IPS DF 6.9 (cell line): ENCODE measurements around the gene C11orf21.

Experiments used
- DNase-seq: peaks from one replicate; pipeline ENCODE4 v3.0.0-alpha.2; 2013; ENCODE audit warnings: low read depth, low spot score
- H3K27ac ChIP-seq: one replicate; pipeline ENCODE4 v1.5.1; 2013; ENCODE audit warnings: low read length, control low read depth
- H3K27me3 ChIP-seq: 2 replicates; pipeline ENCODE4 v1.6.1; 2013; ENCODE audit warnings: mild to moderate bottlenecking, low read length; ENCODE audit not compliant: control insufficient read depth, insufficient read depth
- H3K36me3 ChIP-seq: 2 replicates; pipeline ENCODE4 v1.6.1; 2013; ENCODE audit warnings: low read length; ENCODE audit not compliant: control insufficient read depth, insufficient read depth
- H3K4me1 ChIP-seq: 2 replicates; pipeline ENCODE4 v1.6.1; 2013; ENCODE audit warnings: low read length; ENCODE audit not compliant: control insufficient read depth, insufficient read depth
- H3K4me3 ChIP-seq: 2 replicates; pipeline ENCODE4 v1.5.1; 2013; ENCODE audit warnings: mild to moderate bottlenecking, low read length
- H3K9me3 ChIP-seq: 2 replicates; pipeline ENCODE4 v1.6.1; 2013; ENCODE audit warnings: low read length, inconsistent platforms; ENCODE audit not compliant: control insufficient read depth, insufficient read depth
- WGBS: extraction: QIAGEN DNeasy Blood & Tissue Kit; methylation state at CpG from one replicate; pipeline ENCODE4 v1.1.7; 2013; ENCODE audit warnings: mixed read lengths, missing lambda C conversion rate; ENCODE audit not compliant: insufficient read length, insufficient coverage; 5-methylcytosine and 5-hydroxymethylcytosine counted together

The C11orf21 gene

DNA sequence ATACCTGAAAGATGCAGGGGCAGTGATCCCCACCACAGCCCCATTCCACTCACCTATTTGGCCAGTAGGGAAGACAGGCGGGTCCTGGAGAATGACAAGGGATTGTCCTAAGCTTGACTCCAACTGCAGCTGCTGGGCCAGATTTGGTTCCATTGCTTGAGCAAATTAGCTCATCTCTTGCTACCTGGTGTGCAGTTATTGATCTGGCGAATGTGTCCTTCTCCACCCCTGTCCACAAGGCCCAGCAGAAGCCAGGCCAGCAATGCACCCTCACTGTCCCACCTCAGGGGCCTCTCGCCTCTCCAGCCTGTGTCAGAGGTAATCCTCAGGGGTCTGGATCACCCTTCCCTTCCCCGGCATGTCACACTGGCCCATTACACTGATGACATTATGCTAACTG, 23.4 kb upstream of the C11orf21 start:
- Histone ChIP-seq H3K36me3 (no peaks in the 10 kb centered on the region), H3K9me3 (no peaks in the 10 kb centered on the region; the same call in 1 of the 2 replicates), H3K27ac (no peak overlapping the region), H3K27me3 (0 out of 2 replicates have a peak, but pooled peaks cover 1% of the 10 kb centered on the region), H3K4me3 (no peak overlapping the region), H3K4me1 (no peaks in the 10 kb centered on the region)
- no CpG with 5 or more reads among the region's 4 CpGs for WGBS
- DNase-seq = no peak

DNA sequence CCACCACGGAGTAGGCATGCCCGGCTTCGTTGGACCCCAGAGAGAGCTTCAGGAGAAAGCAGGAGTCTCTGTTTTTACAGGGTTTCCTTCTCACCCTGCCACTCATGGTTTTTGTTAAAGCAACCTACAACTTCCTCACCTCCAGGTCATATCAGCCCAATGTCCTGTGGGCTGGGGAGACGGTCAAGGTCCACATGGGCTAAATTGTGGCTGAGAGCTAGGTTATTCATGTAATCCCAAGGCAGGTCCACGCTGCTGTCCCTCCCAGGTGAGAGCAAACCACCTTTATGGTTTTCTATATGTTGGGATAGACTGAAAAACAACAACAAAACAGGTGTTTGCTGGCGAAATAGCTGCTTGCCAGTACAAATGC, 19.6 kb upstream of the C11orf21 start:
- H3K27me3 ChIP-seq = no peaks in the 10 kb centered on the region
- H3K36me3 ChIP-seq = no peaks in the 10 kb centered on the region
- no CpG with 5 or more reads among the region's 6 CpGs for WGBS

DNA sequence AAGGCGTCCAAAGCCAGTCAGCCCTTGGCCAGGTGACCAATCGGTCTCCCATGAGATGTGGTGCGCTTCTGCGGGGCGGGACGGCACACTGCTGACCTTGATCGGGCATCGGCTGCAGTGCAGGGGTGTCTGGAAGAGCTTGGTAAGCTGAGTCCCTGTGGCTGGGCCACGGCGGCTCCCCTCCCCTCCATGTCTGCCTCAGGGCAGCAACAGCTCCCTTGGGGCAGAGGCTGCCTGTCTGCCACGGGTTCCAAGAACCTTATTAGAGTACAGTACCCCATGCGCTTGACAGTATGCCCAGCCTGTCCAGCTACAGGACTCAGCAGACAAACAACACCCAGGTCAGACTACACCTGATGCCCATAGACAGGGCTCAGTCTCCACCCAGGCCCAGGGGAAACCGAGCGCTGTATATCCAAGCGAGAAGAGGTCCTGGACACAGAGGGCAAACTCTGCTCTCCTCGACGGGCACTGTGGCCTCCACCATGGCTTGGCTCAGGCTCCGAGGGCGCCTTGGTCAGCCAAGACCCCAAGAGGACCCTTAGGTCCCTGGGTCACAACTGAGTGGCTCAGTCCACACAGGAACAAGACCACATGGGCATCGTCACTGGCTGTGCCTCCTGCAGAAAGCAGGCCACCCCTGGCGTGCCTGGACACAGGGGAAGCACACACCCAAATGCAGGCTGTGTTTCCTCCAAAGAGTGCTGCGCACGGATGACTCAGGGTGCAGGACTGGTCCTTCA, 19.0 kb upstream of the C11orf21 start:
- DNase-seq = no peak
- Histone ChIP-seq H3K27ac (no peak overlapping the region), H3K4me1 (no peaks in the 10 kb centered on the region), H3K4me3 (no peak overlapping the region), H3K9me3 (no peaks in the 10 kb centered on the region), H3K36me3 (no peaks in the 10 kb centered on the region), H3K27me3 (no peaks in the 10 kb centered on the region)
- no CpG with 5 or more reads among the region's 23 CpGs for WGBS

More for the DNA sequence above, 19.6 kb upstream of the C11orf21 start:
- Histone ChIP-seq H3K4me3 (no peak overlapping the region), H3K9me3 (no peaks in the 10 kb centered on the region), H3K27ac (no peak overlapping the region), H3K4me1 (no peaks in the 10 kb centered on the region)
- DNase-seq = no peak

DNA sequence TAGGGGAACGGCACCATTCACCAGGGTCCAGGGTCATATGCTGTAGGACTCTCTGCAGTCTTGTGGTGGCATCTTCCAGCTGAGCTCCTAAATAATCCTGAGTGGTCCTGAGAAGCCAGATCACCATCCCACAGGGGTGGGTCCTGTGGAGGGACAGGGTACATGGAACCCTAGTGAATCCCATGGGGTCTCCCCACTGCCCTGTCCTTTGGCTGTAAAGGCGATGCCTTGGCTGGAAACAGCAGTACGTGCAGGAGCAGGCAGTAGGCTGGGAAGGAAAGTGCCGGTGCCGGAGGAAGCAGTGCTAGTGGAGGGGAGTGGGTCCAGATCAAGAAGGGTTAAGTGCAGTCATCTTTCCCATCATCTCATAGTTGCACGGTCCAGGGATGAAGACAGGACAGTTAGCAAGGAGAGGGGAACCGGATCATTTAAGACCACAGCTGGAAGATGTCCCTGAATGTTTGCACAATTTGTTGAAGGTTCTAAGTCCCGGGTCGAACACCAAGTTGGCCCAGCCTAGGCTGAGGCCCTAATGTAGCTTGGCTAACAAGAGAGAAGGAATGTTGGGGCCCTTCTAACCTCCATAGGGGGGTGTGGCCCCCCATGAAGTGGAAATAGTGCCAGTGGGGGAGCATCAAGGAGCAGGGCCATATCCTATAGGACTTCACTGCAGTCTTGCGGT, 18.2 kb upstream of the C11orf21 start:
- no CpG with 5 or more reads among the region's 10 CpGs for WGBS
- Histone ChIP-seq H3K4me1 (no peaks in the 10 kb centered on the region), H3K27ac (no peak overlapping the region), H3K36me3 (no peaks in the 10 kb centered on the region), H3K4me3 (no peak overlapping the region), H3K9me3 (no peaks in the 10 kb centered on the region), H3K27me3 (no peaks in the 10 kb centered on the region)
- DNase-seq = no peak

DNA sequence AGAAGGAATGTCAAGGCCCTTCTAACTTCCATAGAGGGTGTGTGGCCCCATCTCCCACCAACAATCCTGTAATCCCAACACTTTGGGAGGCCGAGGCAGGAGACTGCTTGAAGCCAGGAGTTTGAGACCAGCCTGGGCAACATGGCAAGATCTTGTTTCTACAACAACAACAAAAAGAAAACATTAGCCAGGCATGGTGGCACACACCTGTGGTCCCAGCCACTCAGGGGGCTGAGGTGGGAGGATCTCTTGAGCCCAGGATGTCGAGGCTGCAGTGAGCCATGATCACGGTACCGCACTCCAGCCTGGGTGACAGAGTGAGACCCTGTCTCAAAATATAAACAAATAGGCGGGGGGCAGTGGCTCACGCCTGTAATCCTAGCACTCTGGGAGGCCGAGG, 17.0 kb upstream of the C11orf21 start:
- H3K27ac ChIP-seq = no peak overlapping the region
- H3K27me3 ChIP-seq = no peaks in the 10 kb centered on the region
- no peaks in the 10 kb centered on the region for H3K9me3 ChIP-seq
- no CpG with 5 or more reads among the region's 7 CpGs for WGBS
- DNase-seq = no peak
- H3K4me3 ChIP-seq = no peak overlapping the region
- H3K36me3 ChIP-seq = no peaks in the 10 kb centered on the region
- no peaks in the 10 kb centered on the region for H3K4me1 ChIP-seq

DNA sequence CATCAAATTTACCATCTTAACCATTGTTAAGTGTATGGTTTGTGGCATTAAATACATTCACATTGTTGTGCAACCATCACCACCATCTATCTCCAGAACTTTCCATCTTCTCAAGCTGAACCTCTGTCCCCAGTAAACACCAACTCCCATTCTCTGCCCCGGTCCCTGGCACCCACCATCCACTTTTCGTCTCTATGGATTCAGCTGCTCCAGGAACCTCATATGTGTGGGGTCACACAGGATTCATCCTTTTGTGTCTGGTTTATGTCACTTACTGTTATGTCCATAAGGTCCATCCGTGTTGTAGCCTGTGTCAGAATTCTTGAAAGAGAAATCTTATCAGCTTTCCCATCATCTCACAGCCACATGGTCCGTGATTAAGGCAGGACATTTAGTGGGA, 16.4 kb upstream of the C11orf21 start:
- no peaks in the 10 kb centered on the region for H3K4me1 ChIP-seq
- H3K9me3 ChIP-seq = no peaks in the 10 kb centered on the region
- no peaks in the 10 kb centered on the region for H3K27me3 ChIP-seq
- WGBS = no CpG with 5 or more reads among the region's 4 CpGs
- H3K4me3 ChIP-seq = no peak overlapping the region
- H3K27ac ChIP-seq = no peak overlapping the region
- no peaks in the 10 kb centered on the region for H3K36me3 ChIP-seq
- DNase-seq = no peak

DNA sequence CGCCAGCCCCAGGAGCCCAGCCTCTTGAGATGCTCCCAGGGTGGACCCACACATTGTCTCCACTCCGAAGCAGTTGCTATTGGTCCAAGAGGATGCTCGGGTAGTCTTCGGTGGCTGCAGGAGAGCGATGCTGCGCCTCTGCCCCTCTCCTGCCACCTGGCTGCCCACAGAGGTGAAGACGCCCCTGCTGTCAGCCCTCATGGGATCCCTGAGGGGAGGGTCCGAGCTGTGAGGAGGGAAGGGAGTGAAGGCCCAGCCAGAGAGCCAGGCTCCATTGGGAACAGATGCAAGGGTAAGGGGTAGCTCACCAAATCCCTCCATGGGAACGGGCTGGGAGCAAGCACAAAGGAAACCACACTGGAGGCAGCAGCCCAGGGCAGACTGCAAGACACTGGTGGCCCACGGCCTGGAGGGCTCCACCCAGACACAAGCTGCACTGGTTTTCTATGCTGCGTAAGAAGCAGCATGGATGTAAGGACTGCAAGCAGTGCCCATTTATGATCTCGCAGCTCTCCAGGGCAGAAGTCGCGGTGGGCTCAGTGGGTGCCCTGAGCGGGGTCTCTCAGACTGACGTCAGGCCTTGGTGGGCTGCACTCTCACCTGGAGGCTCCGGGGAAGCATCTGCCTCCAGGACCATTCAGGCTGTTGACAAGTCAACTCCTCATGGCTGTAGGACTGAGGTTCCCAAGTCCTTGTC, 15.8 kb upstream of the C11orf21 start:
- no peaks in the 10 kb centered on the region for H3K27me3 ChIP-seq
- H3K9me3 ChIP-seq = no peaks in the 10 kb centered on the region
- no CpG with 5 or more reads among the region's 17 CpGs for WGBS

DNA sequence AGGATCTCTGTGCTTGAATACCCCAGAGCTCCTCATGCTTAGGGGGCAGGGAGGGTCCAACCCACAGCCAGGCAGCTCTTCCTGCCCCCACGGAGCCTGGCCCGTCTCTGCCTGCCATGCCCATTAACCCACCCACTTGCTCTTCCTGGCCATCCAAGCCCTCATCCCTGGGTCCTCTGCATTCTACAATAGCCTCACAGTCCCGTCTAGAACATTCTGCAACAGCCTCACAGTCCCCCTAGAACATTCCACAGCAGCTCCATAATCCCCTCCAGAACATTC, 15.2 kb upstream of the C11orf21 start:
- Histone ChIP-seq H3K4me1 (no peaks in the 10 kb centered on the region), H3K36me3 (no peaks in the 10 kb centered on the region), H3K4me3 (no peak overlapping the region), H3K27ac (no peak overlapping the region), H3K27me3 (no peaks in the 10 kb centered on the region), H3K9me3 (no peaks in the 10 kb centered on the region)
- no CpG with 5 or more reads among the region's 3 CpGs for WGBS
- DNase-seq = no peak

More for the DNA sequence above, 15.8 kb upstream of the C11orf21 start:
- Histone ChIP-seq H3K4me3 (no peak overlapping the region), H3K27ac (no peak overlapping the region), H3K36me3 (no peaks in the 10 kb centered on the region), H3K4me1 (no peaks in the 10 kb centered on the region)
- DNase-seq = no peak

DNA sequence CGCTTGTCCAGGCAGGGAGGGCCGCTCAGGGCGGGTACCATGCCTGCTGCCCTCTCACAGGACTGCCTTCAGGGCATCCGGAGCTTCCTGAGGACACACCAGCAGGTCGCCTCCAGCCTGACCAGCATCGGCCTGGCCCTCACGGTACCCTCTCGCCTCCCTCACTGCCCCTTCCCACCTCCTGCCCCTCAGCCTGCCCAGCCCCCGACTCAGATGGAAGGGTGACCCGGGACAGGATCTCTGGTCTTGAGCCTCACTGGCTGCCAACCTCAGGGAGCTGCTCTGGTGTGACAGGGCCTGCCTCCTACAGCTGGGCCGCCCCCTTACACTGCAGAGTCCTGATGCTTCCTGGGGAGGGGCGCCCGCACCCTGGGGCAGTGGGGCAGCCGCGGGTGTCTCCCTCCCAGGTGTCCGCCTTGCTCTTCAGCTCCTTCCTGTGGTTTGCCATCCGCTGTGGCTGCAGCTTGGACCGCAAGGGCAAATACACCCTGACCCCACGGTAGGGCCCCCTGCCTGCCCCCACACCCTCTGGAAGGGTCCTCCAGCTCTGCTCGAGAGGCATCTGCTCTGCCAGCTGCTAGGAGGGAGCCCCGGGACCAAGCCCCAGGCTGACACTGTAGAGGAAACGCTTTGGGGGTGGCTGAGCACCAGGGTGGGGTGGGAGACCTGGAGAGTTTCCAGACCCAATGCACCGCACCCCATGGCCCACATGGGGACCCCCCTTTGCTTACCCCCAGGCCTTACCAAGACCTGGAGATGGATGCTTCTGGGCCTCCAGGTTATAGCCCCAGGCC, 14.6 kb upstream of the C11orf21 start:
- H3K27ac ChIP-seq = no peak overlapping the region

DNA sequence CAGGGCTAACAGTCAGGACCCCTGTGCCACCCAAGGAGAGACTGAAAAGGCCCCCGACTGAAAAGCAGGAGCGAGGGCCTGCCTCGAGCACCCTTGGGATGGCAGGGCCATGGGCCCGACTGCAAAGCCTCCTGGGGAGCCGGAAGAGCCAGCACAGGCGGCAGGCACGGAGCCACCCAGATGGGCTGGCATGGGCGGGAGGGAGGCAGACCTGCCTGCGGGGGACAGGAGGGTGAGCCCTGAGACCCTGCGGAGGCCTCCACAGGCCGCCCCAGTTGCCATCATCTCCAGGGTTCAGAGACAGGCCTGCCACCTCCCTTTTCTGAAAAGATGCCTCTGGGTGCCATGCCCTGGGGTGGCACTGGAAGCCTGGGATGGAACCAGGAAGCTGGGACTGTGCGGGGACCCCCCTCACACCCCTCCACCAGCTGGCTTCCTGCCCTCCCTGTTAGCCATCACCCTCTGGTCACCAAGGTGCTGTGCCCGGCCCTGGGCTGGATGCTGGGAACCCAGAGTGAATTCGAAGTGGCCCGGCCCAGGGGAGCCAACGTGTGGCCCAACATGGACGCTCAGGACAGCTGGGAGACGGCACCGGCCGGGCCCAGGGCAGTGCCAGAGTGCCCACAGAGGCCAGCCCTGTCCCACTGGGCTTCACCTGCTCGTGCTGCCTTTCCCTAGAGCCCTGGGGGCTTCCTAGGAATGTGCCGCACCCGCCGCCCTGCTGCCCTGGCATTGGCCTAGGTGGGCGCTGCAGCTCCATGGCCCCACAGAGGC, 13.9 kb upstream of the C11orf21 start:
- H3K36me3 ChIP-seq = no peaks in the 10 kb centered on the region
- no peak for DNase-seq
- H3K4me3 ChIP-seq = no peak overlapping the region
- H3K9me3 ChIP-seq = no peaks in the 10 kb centered on the region
- H3K4me1 ChIP-seq = no peaks in the 10 kb centered on the region
- no peak overlapping the region for H3K27ac ChIP-seq
- H3K27me3 ChIP-seq = no peaks in the 10 kb centered on the region
- no CpG with 5 or more reads among the region's 25 CpGs for WGBS

More for the DNA sequence above, 14.6 kb upstream of the C11orf21 start:
- Histone ChIP-seq H3K4me3 (no peak overlapping the region), H3K36me3 (no peaks in the 10 kb centered on the region), H3K4me1 (no peaks in the 10 kb centered on the region), H3K27me3 (no peaks in the 10 kb centered on the region), H3K9me3 (no peaks in the 10 kb centered on the region)
- no CpG with 5 or more reads among the region's 23 CpGs for WGBS
- DNase-seq = no peak
